C4-2B (cell line): ENCODE results near the gene IL17A.

ENCODE experiments used
- ZFX ChIP-seq: fragments of 450-650 bp; IDR thresholded peaks from 2 replicates; pipeline ENCODE4 v1.6.1; 2017
- TF ChIP-seq, protein P1 (sequence below): fragments of 450-650 bp; conservative IDR thresholded peaks from 2 replicates; pipeline ENCODE4 v1.5.1; 2017; ENCODE audit warnings: mild to moderate bottlenecking

DNA sequence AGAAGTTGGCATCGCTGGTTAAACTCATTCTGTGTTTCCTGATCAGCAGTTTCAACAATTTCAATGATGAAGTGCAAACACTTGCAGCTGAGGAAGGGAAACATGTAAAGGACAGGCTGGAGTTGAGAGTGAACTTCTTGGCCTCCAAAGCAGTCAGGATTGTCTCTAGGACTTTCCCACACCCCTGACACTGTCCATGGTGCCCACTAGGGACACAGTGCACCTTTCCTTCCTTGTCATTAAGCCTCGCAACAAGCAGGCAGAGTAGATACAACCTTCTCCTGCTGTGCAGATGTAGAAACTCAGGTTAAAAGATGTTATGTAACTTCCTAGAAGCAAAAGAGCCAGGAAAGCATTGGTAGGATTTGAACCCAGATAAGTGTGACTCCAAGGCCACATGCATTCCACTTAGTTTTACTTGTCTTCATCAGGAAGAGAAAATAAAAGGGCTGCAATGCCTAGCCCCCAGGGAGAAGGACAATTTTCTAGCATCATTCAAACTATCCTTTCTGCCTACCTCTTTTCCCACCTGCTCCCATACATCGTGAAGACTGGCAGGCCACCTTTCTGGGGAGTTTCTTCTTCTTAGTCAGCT, 39.2 kb upstream of the IL17A start:
- TF ChIP-seq, protein P1, sequence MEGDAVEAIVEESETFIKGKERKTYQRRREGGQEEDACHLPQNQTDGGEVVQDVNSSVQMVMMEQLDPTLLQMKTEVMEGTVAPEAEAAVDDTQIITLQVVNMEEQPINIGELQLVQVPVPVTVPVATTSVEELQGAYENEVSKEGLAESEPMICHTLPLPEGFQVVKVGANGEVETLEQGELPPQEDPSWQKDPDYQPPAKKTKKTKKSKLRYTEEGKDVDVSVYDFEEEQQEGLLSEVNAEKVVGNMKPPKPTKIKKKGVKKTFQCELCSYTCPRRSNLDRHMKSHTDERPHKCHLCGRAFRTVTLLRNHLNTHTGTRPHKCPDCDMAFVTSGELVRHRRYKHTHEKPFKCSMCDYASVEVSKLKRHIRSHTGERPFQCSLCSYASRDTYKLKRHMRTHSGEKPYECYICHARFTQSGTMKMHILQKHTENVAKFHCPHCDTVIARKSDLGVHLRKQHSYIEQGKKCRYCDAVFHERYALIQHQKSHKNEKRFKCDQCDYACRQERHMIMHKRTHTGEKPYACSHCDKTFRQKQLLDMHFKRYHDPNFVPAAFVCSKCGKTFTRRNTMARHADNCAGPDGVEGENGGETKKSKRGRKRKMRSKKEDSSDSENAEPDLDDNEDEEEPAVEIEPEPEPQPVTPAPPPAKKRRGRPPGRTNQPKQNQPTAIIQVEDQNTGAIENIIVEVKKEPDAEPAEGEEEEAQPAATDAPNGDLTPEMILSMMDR, result no peak
- no peak for TF ChIP-seq ZFX
